Activated effector memory CD4-positive, alpha-beta T cell treated with Interleukin-2 at 50 U/mL for 16 hours (primary cell): ENCODE data around the gene DCLRE1B.

Experiments
- DNase-seq: peaks from one replicate; pipeline ENCODE4 v3.0.0-alpha.2; 2020

The DCLRE1B gene

GRCh38 chr1:113904674-113905434 lies at the start of gene DCLRE1B, which contains the start of gene AP4B1:
TSS of gene DCLRE1B (plus strand) at chr1:113905326. CDS start at chr1:113905587, 261 bp downstream.
TSS of gene AP4B1 (minus strand) at chr1:113904799. CDS start at chr1:113904717, 82 bp downstream.
- DNase-seq, result peak; percentile 95

GRCh38 chr1:113855630-113856400 lies 49.3 kb upstream of the DCLRE1B start:
- no peak for DNase-seq

- DNase-seq, result no peak
These were observed 48.7 kb upstream of the DCLRE1B start for GRCh38 chr1:113856401-113856790.

- DNase-seq, result no peak
These were observed 47.4 kb upstream of the DCLRE1B start for GRCh38 chr1:113857776-113858175.

- no peak for DNase-seq
These were observed 46.7 kb upstream of the DCLRE1B start for GRCh38 chr1:113858418-113858817.

- DNase-seq, result no peak
These were observed 46.1 kb upstream of the DCLRE1B start for GRCh38 chr1:113858982-113859381.

GRCh38 chr1:113859478-113860175 lies 45.5 kb upstream of the DCLRE1B start:
- no peak for DNase-seq

- DNase-seq, result no peak
These were observed 44.2 kb upstream of the DCLRE1B start for GRCh38 chr1:113860891-113861290.

- DNase-seq, result no peak
These were observed 43.5 kb upstream of the DCLRE1B start for GRCh38 chr1:113861641-113862040.

- no peak for DNase-seq
These were observed 36.6 kb upstream of the DCLRE1B start for GRCh38 chr1:113868387-113869083.

- DNase-seq, result no peak
These were observed 34.3 kb upstream of the DCLRE1B start for GRCh38 chr1:113870778-113871177.

GRCh38 chr1:113871597-113872113 lies 33.5 kb upstream of the DCLRE1B start, which contains the start of gene PTPN22:
TSS of gene PTPN22 (minus strand) at chr1:113871712.
- DNase-seq, result peak; percentile 71

- DNase-seq, result no peak
These were observed 32.7 kb upstream of the DCLRE1B start for GRCh38 chr1:113872219-113872935.

- no peak for DNase-seq
These were observed 30.9 kb upstream of the DCLRE1B start for GRCh38 chr1:113874012-113874879.

GRCh38 chr1:113875714-113876113 lies 29.4 kb upstream of the DCLRE1B start:
- no peak for DNase-seq

GRCh38 chr1:113876176-113876575 lies 28.9 kb upstream of the DCLRE1B start:
- DNase-seq, result no peak

GRCh38 chr1:113879739-113880038 lies 25.4 kb upstream of the DCLRE1B start:
- no peak for DNase-seq

GRCh38 chr1:113881661-113882060 lies 23.5 kb upstream of the DCLRE1B start:
- no peak for DNase-seq

GRCh38 chr1:113886417-113887401 lies 18.4 kb upstream of the DCLRE1B start:
- no peak for DNase-seq
